ENCODE measurements around the gene NBPF1.
"Not testable (repeated sequence)": the region's sequence is repeated elsewhere in the genome, so short reads cannot be mapped to it uniquely, and the experiment has no call there.

DNA sequence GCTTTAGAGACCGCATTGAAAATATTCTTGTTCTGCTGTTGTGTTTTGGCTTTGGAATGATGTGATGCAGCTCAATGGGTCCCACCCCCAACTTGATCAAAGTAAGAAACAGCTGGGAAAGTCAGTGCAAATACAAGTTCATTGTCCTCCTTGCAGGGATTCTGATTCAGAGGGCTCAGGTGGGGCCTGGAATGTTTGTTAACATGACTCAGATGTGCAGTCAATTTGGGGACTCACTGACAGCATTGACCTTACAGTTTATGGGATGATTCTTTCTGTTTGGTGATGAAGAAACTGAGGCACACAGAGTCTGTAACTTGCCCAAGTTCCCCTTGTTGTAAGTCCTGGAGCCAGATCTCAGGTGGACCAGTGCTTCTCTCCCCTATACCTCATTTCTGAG lies 18.1 kb downstream of the NBPF1 start:
- TF ChIP-seq TCF7L2 (IDR thresholded peaks at IDR 0.05; ENCODE audit: borderline replicate concordance, extremely low read depth, insufficient read depth, insufficient read length); SRF (IDR thresholded peaks at IDR 0.05; ENCODE audit: low read depth): not testable (repeated sequence)
- TF ChIP-seq, protein P1, sequence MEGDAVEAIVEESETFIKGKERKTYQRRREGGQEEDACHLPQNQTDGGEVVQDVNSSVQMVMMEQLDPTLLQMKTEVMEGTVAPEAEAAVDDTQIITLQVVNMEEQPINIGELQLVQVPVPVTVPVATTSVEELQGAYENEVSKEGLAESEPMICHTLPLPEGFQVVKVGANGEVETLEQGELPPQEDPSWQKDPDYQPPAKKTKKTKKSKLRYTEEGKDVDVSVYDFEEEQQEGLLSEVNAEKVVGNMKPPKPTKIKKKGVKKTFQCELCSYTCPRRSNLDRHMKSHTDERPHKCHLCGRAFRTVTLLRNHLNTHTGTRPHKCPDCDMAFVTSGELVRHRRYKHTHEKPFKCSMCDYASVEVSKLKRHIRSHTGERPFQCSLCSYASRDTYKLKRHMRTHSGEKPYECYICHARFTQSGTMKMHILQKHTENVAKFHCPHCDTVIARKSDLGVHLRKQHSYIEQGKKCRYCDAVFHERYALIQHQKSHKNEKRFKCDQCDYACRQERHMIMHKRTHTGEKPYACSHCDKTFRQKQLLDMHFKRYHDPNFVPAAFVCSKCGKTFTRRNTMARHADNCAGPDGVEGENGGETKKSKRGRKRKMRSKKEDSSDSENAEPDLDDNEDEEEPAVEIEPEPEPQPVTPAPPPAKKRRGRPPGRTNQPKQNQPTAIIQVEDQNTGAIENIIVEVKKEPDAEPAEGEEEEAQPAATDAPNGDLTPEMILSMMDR (IDR thresholded peaks at IDR 0.05 in 2 of 3, conservative IDR thresholded peaks at IDR 0.05 in 1 of 3; ENCODE audit: borderline replicate concordance in 1 of 3, insufficient read depth in 1 of 3, low read depth in 2 of 3, low read length in 2 of 3), result not testable (repeated sequence)
- TF ChIP-seq, protein P2, sequence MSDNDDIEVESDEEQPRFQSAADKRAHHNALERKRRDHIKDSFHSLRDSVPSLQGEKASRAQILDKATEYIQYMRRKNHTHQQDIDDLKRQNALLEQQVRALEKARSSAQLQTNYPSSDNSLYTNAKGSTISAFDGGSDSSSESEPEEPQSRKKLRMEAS (IDR thresholded peaks at IDR 0.05), result not testable (repeated sequence)
